ENCODE results near the gene SLC23A3. TPM values are rescaled to one million over a fixed set of nuclear protein-coding genes. Genes with fewer than 3 reads are reported as not detected.
A peak's percentile ranks its signal among the peaks of the same experiment; 100 is the strongest.

SLC23A3 gene
- total and polyA plus RNA-seq, 5 donors = 0.56 to 0.95 (median 0.57) TPM

DNA sequence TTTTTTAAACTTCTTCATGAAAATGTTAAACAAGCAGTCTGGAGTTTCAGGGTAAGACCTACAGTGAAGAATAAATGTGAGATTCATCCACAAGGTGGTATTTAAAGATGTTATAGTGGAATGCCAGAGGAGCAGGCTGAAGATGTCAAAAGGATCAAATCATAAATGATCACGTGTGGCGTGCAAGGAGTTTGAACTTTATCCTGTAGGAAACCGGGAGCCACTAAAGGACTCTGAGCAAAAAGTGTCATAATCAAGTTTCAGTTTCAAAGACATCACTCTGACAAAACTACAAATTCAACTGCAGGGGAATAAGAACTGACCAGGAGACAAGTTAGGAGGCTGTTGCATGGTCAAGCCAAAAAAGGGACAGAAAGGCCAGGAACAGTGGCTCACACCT is 29.1 kb downstream of the SLC23A3 start:
- intact Hi-C loops (cut with DNase I) = loop anchor here in 1 of 4 donors (10.0 kb wide), 1 partner anchor 86 kb away; no protein-coding TSS in a partner anchor
- H3K9me3 ChIP-seq (ENCODE audit: control insufficient read depth, low read length) = no peaks in the 10 kb centered on the region
- WGBS = 96% methylated on average over 3 of the region's 3 CpGs
- no peak for DNase-seq
- no peak for ATAC-seq
- no peaks in the 10 kb centered on the region for H3K4me1 ChIP-seq (ENCODE audit: control insufficient read depth, insufficient read depth, low read length)
- no peak overlapping the region for H3K27ac ChIP-seq (ENCODE audit: low read length)
- no peak overlapping the region for H3K4me3 ChIP-seq (ENCODE audit: low read length)
- H3K27me3 ChIP-seq (ENCODE audit: control insufficient read depth, insufficient read depth) = no peaks in the 10 kb centered on the region

DNA sequence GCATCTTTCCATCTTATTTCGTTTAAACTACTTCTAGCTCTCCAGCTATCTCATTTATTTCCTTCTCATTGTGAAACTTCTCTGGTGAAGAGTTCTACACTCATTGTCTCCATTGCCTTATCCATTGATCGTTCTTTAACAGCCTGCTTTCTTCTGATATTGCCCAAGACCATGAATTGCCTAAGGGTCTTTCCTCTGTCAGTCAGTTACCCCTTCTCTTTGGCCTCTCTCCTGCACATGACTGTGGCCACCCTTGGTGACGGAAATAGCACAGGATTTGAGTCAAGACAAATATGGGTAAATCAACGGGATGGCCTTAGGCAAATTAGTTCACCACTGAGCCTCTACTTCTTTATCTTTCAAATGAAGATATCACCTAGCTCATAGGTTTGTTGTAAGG is 35.9 kb downstream of the SLC23A3 start:
- Histone ChIP-seq H3K4me1 (ENCODE audit: control insufficient read depth, insufficient read depth, low read length) (no peaks in the 10 kb centered on the region), H3K4me3 (ENCODE audit: low read length) (no peak overlapping the region)

DNA sequence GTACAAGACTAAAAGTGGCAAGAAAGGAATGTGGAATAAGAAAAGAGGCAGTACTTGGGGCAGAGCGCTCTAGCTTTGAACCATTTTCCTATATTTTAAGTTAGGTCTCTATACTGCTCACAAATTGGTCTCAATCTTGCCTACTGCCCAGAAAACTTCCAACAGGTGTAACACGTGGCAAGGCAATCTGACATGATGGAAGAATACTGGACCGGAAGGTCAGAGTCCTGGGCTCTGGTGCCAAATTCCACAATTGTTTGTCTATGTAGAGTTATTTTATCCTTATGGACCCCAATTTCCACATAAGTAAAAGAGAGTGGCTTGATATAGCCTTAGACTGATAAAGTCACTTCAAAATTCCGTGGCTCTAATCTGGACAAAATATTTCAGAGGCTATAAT is 38.1 kb downstream of the SLC23A3 start:
- no peaks in the 10 kb centered on the region for H3K9me3 ChIP-seq (ENCODE audit: control insufficient read depth, low read length)
- H3K27me3 ChIP-seq (ENCODE audit: control insufficient read depth, insufficient read depth) = no peaks in the 10 kb centered on the region
- no peak overlapping the region for H3K4me3 ChIP-seq (ENCODE audit: low read length)
- ATAC-seq = no peak
- whole genome bisulfite sequencing = 77% methylated on average over 4 of the region's 4 CpGs
- DNase-seq = no peak
- H3K27ac ChIP-seq (ENCODE audit: low read length) = no peak overlapping the region
- no peaks in the 10 kb centered on the region for H3K4me1 ChIP-seq (ENCODE audit: control insufficient read depth, insufficient read depth, low read length)
- intact Hi-C loops (cut with DNase I) = no loop called here

More for the DNA sequence above, 35.9 kb downstream of the SLC23A3 start:
- DNase-seq (no peak), ATAC-seq (no peak)
- intact Hi-C loops (cut with DNase I) = no loop called here
- 88% methylated on average over 4 of the region's 4 CpGs for WGBS
- H3K27ac ChIP-seq (ENCODE audit: low read length) = no peak overlapping the region
- H3K9me3 ChIP-seq (ENCODE audit: control insufficient read depth, low read length) = no peaks in the 10 kb centered on the region
- no peaks in the 10 kb centered on the region for H3K27me3 ChIP-seq (ENCODE audit: control insufficient read depth, insufficient read depth)

DNA sequence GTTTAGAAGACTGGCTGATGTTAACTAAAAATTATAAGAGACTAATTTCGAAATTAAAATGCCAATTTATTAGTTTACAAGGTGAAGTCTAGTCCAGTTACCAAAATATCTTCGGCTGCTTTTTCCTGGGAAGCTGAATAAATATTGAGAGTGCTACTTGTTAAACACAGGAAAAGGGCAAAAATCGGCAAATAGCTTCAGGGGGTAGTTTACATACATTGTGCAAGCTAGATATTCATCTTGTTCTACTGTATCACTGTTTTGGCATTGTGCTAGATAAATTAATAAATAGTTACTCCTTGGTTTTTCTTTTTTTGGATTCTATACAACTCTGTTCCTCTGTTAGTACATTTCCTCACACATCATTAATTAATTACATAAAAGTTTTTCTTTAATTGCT is 38.5 kb downstream of the SLC23A3 start:
- H3K27me3 ChIP-seq (ENCODE audit: control insufficient read depth, insufficient read depth) = no peaks in the 10 kb centered on the region
- H3K9me3 ChIP-seq (ENCODE audit: control insufficient read depth, low read length) = no peaks in the 10 kb centered on the region
- intact Hi-C loops (cut with DNase I) = no loop called here
- H3K4me3 ChIP-seq (ENCODE audit: low read length) = no peak overlapping the region
- ATAC-seq (no peak), DNase-seq (no peak)
- 88% methylated on average over 3 of the region's 3 CpGs for WGBS
- H3K4me1 ChIP-seq (ENCODE audit: control insufficient read depth, insufficient read depth, low read length) = no peaks in the 10 kb centered on the region
- no peak overlapping the region for H3K27ac ChIP-seq (ENCODE audit: low read length)

DNA sequence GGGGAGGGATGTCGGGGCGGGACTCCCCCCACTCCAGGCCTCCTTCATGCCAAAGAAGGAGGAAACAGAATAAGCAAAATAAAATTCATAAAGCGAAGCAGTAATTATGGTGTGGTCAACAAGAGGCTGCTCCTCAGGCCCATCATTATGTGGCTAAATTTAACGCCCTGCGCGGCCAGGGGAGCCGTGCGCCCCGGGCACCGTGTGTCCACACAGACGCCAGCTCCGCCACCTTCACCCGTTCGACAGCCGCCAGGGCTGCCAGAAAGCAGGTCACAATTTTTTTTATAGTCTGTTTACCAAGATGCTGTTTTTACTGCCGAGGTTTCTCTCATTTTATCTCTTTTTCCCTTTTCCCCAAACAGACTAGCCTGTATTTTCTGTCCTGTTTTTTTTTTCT is 40.2 kb downstream of the SLC23A3 start:
- intact Hi-C loops (cut with DNase I) = no loop called here
- Histone ChIP-seq H3K9me3 (ENCODE audit: control insufficient read depth, low read length) (no peaks in the 10 kb centered on the region), H3K4me1 (ENCODE audit: control insufficient read depth, insufficient read depth, low read length) (peaks cover 10% of the 10 kb centered on the region), H3K27ac (ENCODE audit: low read length) (no peak overlapping the region), H3K27me3 (ENCODE audit: control insufficient read depth, insufficient read depth) (no peaks in the 10 kb centered on the region), H3K4me3 (ENCODE audit: low read length) (no peak overlapping the region)
- ATAC-seq (no peak), DNase-seq (peak in 1 of 3 donors; percentile 46)
- 91% methylated on average over 16 of the region's 16 CpGs for WGBS

DNA sequence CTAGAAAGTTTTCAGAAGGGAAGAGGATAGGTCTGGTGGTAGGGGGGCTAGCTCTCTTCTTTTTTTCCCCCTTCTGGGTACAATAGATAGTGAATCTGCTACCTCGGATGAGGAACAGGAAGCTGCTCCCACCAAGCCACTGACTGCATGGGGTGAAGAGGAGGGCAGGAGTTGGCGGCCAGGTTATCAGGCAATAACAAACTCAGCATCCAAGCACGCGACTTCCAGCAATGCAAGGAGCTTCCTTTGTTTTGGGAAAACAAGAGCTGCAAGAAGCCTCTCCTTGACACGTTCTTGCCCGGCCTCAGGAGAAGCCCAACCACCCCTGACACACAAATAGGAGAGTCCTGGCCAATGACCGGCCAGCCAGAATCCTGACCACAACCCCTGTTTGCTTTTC is 41.4 kb downstream of the SLC23A3 start:
- Histone ChIP-seq H3K27ac (ENCODE audit: low read length) (no peak overlapping the region), H3K4me3 (ENCODE audit: low read length) (no peak overlapping the region), H3K9me3 (ENCODE audit: control insufficient read depth, low read length) (no peaks in the 10 kb centered on the region), H3K27me3 (ENCODE audit: control insufficient read depth, insufficient read depth) (no peaks in the 10 kb centered on the region), H3K4me1 (ENCODE audit: control insufficient read depth, insufficient read depth, low read length) (peaks cover 17% of the 10 kb centered on the region)
- 50% methylated on average over 7 of the region's 7 CpGs for WGBS
- intact Hi-C loops (cut with DNase I) = no loop called here
- peak; percentile 14 to 50 (median 39) for DNase-seq
- ATAC-seq = peak in 1 of 2 donors; percentile 50

DNA sequence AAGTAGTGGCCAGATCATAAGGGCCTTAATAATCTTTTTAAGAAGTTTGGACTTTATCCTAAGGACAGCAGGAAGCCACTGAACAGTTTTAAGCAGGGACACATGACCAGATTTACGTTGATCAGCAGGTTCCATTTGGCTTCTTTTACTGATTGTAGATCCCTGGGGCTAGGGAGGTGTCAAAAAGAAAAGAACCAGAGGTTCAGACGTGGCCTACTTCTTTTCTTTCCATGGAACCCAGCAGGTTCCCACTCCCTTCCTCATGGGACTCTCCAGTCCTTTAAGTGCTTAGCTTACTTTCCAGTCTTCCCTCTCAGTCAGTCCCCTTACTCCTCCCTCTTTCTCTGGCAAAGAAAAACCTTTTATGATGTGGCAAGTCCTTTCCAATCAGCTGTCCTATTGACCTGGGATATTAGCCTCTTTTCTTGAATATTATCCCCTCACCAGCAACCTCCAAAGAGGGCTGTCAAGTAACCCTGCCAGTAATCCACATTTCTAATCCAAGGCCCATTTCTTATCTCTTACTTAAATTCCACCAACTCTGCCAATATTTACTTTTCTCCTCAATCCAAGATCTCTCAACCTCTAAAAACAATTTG is 42.7 kb downstream of the SLC23A3 start:
- H3K4me3 ChIP-seq (ENCODE audit: low read length) = no peak overlapping the region
- peaks cover 17% of the 10 kb centered on the region for H3K4me1 ChIP-seq (ENCODE audit: control insufficient read depth, insufficient read depth, low read length)
- intact Hi-C loops (cut with DNase I) = no loop called here
- WGBS = 51% methylated on average over 2 of the region's 2 CpGs
- ATAC-seq (peak; percentile 15 to 44), DNase-seq (no peak)
- no peak overlapping the region for H3K27ac ChIP-seq (ENCODE audit: low read length)
- H3K27me3 ChIP-seq (ENCODE audit: control insufficient read depth, insufficient read depth) = no peaks in the 10 kb centered on the region
- H3K9me3 ChIP-seq (ENCODE audit: control insufficient read depth, low read length) = no peaks in the 10 kb centered on the region

DNA sequence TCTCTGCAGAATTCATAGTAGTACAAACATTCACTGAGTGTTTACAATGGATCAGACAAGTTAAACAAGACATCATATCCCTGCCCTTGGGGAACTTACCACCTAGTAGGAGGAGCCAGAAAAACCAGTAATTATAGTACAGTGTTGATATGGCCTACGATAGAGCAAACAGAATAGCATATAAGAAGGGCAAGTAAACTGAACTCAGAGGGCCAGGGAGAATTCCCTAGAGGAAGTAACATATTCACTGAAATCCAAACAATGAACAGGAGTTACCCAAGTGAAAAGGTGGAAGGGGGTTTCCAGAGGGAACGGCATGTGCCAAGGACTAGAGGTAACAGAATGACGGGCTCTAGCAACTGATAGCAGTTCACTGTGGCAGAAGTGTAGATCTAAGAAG is 43.3 kb downstream of the SLC23A3 start:
- no peak overlapping the region for H3K27ac ChIP-seq (ENCODE audit: low read length)
- no peak overlapping the region for H3K4me3 ChIP-seq (ENCODE audit: low read length)
- ATAC-seq = no peak
- intact Hi-C loops (cut with DNase I) = no loop called here
- no peaks in the 10 kb centered on the region for H3K27me3 ChIP-seq (ENCODE audit: control insufficient read depth, insufficient read depth)
- 71% methylated on average over 3 of the region's 3 CpGs for WGBS
- H3K9me3 ChIP-seq (ENCODE audit: control insufficient read depth, low read length) = no peaks in the 10 kb centered on the region
- H3K4me1 ChIP-seq (ENCODE audit: control insufficient read depth, insufficient read depth, low read length) = peaks cover 17% of the 10 kb centered on the region
- DNase-seq = peak in 1 of 3 donors; percentile 12

DNA sequence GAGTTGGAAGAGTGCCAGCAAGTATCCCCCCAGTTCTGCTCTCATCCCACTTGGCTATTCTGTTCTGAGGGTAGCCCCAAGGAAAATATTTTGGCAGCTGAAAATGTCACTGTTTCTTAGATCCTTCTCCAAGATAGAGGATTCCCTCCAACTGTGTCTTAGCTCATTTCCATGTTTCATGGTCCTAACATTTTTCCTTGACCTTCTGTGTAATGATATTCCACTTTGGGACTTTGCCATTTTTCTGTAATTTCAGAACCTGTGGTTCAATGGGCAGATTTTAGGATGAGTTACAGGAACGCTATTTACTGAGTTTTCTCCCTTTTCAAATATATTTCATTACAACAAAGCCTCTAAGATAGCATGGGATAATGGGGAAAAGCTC is 44.0 kb downstream of the SLC23A3 start:
- no peak overlapping the region for H3K27ac ChIP-seq (ENCODE audit: low read length)
- H3K4me1 ChIP-seq (ENCODE audit: control insufficient read depth, insufficient read depth, low read length) = peaks cover 17% of the 10 kb centered on the region
- no peak overlapping the region for H3K4me3 ChIP-seq (ENCODE audit: low read length)
- intact Hi-C loops (cut with DNase I) = no loop called here
- H3K27me3 ChIP-seq (ENCODE audit: control insufficient read depth, insufficient read depth) = no peaks in the 10 kb centered on the region
- no peaks in the 10 kb centered on the region for H3K9me3 ChIP-seq (ENCODE audit: control insufficient read depth, low read length)
- ATAC-seq = no peak
- no peak for DNase-seq
- WGBS = 86% methylated on average over 1 of the region's 1 CpG

DNA sequence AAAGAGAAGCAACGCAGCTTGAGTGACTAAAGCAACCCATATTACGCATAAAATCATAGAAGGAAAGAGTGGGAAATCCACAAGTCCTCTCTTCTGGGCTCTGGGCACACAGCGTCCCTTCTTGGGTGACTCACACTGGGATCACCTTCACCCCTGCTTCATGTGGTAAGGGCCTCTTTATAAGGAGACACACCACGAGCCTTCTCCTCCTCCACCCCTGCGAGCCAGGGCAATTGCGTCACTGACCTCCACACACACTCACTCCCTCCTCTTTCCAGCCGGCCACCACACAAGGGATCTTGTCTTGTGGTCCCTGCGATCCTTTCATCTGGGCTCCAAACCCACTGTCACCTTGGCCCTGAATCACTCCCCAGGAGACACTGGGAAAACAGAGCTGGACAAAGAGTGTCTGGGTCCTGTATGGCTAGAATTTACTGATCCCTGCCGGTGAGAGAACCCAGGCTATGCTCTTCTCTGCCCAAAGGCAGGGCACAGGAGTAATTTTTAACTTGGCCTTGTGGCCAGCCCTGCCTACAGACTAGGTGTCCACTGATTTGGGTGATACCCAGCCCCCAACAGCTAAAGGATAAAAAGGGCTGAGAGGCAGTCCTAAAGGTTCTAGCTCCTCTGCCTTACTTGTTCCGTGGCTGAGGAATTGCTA is 44.5 kb downstream of the SLC23A3 start:
- Histone ChIP-seq H3K4me3 (ENCODE audit: low read length) (no peak overlapping the region), H3K9me3 (ENCODE audit: control insufficient read depth, low read length) (no peaks in the 10 kb centered on the region), H3K27ac (ENCODE audit: low read length) (no peak overlapping the region), H3K27me3 (ENCODE audit: control insufficient read depth, insufficient read depth) (no peaks in the 10 kb centered on the region), H3K4me1 (ENCODE audit: control insufficient read depth, insufficient read depth, low read length) (peaks cover 17% of the 10 kb centered on the region)
- ATAC-seq (peak; percentile 69 to 72), DNase-seq (peak; percentile 73 to 81 (median 74))
- 77% methylated on average over 10 of the region's 10 CpGs for WGBS
- intact Hi-C loops (cut with DNase I) = no loop called here

DNA sequence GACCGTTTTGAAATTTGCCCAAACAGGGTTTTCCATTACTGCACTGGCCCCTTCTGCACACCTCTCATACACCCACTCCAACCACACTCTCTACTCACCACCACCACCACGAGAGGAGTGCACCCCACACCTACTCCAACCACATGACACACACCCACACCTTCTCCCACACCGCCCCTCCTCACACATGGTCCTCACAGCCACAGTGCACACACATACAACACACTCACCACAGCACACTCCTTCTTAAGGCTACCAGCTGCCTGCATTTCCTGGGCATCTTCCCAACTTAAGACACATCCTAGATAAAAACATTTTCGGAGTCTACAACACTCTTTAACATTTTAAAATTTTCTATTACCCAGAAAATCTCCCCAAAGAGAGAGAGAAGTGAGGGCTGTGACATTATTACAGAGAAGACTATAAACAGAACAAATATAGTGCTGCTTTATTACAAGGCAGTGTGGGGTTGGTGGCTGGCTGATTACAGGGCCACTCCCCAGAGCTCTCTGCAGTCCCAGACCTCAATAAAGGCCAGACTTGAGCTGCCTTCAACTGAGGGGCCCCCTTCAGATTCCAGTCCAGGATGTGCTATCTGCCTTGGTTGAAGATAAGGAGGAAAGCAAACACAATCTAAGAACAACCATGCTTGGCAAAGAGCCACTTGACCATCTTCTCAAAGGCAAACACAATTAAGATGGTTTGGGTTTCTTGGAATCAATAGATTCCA is 45.3 kb downstream of the SLC23A3 start:
- peak; percentile 59 to 68 for ATAC-seq
- DNase-seq = peak in 1 of 3 donors; percentile 56
- no peak overlapping the region for H3K4me3 ChIP-seq (ENCODE audit: low read length)
- no peak overlapping the region for H3K27ac ChIP-seq (ENCODE audit: low read length)
- H3K27me3 ChIP-seq (ENCODE audit: control insufficient read depth, insufficient read depth) = no peaks in the 10 kb centered on the region
- no peaks in the 10 kb centered on the region for H3K9me3 ChIP-seq (ENCODE audit: control insufficient read depth, low read length)
- H3K4me1 ChIP-seq (ENCODE audit: control insufficient read depth, insufficient read depth, low read length) = peaks cover 17% of the 10 kb centered on the region
- WGBS = 56% methylated on average over 4 of the region's 4 CpGs
- intact Hi-C loops (cut with DNase I) = loop anchor here in 1 of 4 donors (5.0 kb wide), 1 partner anchor 67 kb away; no protein-coding TSS in a partner anchor

All from right cardiac atrium (tissue), 5 donors.